GM21619 (cell line): ENCODE data around the gene ZC3HAV1.
A peak's percentile ranks its signal among the peaks of the same experiment; 100 is the strongest.
"Not testable (repeated sequence)": the region's sequence is repeated elsewhere in the genome, so short reads cannot be mapped to it uniquely, and the experiment has no call there.

Experiments
- ATAC-seq: cut with Tn5 transposase; IDR thresholded peaks from one replicate; pipeline ENCODE4 v1.9.1; 2021; ENCODE audit not compliant: unreplicated experiment

Gene ZC3HAV1

DNA sequence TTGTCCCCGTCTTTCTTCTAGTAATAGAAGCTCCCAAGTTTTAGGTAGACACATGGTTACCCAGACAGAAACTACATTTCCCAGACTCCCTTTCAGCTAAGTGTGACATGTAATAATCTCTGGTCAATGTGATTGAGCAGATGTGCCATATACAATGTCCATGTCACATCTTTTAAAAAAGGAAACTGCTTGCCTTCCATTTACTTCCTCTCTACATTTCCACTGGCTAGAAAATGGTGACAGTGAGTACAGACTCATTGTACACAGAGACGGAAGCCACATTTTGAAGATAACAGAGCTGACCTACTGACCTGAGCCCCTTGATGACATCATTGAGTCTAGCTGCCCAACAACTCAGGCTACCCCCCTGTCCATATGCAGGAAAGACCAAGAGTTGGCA, 21.3 kb downstream of the ZC3HAV1 start:
- no peak for ATAC-seq

GRCh38 chr7:139087212-139087611, 22.3 kb downstream of the ZC3HAV1 start:
- ATAC-seq: no peak

DNA sequence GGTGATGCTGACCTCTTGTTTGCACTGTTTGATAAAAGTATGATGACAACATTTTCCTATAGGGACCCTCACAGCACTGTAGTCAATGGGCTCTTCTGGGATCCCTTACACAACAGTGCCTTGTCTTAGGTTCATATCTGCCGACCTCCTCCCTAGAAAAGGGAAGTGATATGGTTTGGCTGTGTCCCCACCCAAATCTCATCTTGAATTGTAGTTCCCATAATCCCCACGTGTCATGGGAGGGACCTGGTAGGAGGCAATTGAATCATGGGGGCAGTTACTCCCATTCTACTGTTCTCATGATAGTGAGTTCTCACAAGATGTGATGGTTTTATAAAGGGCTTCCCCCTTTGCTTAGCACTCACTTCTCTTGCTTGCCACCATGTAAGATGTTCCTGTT, 23.1 kb downstream of the ZC3HAV1 start:
- ATAC-seq: no peak

DNA sequence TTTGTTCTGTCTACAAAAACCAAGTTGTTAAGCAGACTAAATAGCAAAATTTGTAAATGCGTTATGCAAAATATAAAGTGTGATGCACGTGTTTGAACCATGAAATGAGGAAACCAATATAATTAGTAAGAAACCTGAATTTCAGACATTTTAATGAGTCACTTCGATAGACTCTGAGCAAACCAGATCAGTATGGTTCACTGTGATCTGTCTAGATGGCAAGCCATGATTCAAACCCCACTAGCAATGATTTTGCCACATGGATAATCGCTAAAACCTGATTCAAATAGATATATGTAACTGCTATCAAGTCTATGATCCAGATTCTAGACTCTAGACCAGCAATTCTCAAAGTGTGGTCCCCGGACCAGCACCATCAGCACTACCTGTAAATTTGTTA, 24.8 kb downstream of the ZC3HAV1 start:
- no peak for ATAC-seq

GRCh38 chr7:139081584-139081983, 27.9 kb downstream of the ZC3HAV1 start:
- ATAC-seq: no peak

DNA sequence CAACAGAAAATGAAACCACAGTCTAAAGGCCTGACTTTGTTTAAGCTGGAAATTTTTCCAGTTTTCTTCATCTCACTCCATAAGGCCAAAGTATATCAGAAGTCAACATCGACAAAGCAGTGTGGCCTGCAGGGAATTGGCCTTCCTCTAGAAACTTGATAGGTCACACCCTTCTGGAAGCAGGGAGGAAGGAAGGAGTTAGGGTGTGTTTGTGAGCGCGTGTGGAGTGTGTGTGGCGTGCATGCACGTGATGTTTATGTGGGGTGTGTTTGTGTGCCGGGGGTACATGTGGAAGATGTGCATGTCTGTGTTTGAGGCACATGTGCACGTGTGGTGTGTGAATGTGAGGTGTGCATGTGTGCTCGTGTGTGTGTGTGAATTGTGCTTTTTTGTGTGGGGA, 28.6 kb downstream of the ZC3HAV1 start:
- ATAC-seq: no peak

DNA sequence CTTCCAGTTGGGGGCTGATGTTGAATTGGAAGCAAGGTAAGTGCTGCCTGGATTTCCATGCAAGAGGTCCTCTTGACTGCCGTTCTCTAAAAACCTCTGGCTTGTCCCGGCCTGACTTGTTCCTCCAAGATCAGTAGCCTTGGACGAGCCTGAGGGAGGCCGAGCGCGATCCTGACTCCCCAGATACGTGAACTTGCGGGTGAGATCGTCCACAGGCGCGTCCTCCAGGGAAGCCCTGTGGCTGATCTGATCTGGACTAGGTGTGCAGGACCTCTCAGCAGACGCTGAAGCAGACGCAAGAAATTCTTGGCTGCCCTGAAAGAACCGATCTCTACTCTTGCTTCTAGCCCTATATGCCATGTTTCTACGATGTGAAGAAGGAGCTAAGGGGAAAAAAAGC, 29.7 kb downstream of the ZC3HAV1 start:
- no peak for ATAC-seq

DNA sequence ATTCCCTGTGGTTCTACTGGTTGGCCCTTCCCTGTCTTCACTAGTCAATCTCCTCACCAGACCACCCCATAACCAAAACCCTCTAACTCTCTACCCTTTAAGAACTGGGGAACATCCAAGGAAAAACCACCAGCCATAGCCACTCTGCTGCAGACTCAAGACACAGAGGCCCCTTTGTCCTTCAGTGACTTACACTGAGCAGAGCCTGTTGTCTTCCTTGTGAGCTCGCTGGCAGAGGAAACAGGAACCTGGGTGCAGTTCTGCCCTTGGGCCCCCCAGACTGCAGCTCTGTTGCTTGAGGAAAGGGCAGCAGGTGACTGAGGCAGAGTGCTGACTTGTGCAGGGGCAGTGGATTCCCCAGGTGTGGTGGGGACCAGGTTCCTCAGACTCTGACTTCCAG, 30.6 kb downstream of the ZC3HAV1 start:
- ATAC-seq: no peak

- ATAC-seq: no peak
These were observed 31.1 kb downstream of the ZC3HAV1 start for GRCh38 chr7:139078399-139078798.

DNA sequence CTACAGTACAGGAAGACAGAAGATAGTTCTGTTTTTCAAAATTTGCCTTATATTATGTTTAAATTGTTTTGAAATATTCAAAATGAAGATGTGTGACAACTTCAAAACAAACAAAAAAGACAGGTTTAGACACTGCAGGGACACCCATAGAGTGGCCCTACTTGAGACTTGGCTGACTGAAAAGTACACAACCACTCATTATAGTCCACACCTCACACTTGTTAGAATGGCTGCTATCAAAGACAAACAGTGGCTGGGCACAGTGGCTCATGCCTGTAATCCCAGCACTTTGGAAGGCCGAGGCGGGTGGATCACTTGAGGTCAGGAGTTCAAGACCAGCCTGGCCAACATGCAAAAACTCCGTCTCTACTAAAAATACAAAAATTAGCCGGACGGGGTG, 31.8 kb downstream of the ZC3HAV1 start:
- ATAC-seq: not testable (repeated sequence)

DNA sequence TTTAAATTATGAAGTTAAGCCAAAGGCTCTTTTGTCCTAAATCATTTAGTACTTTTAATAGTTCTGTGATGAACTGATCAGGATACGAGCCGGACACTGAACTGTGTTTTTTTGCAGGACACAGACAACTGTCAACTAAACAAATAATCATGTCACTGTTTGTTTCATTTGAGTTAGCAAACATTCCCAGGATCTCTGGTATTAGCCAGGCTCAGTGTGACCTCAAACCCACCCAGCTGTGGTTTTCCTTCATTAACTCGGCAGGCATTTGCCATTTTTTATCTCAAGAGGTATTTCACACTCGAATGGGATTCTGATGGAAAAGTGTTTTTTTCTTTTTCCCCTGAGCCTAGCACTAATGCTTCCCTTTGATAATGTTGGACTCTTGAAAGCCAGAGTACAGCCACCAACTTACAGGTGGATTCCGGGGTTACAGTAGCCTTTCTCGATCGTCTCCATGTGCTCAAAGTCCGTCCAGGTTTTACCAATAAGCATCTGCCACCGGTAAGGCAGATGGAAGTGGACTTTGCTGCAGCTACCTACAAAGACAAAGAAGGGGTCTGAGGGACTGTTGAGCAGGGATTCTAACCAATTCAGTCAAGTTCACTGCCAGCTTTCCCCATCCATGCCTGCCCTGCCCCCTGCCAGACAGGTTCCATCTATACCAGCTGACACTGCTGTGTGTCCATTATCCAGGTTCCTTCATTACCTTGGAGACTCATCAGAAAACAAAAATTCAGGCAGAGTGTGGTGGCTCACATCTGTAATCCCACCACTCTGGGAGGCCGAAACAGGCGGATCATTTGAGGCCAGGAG, 33.4 kb downstream of the ZC3HAV1 start:
- ATAC-seq: no peak

DNA sequence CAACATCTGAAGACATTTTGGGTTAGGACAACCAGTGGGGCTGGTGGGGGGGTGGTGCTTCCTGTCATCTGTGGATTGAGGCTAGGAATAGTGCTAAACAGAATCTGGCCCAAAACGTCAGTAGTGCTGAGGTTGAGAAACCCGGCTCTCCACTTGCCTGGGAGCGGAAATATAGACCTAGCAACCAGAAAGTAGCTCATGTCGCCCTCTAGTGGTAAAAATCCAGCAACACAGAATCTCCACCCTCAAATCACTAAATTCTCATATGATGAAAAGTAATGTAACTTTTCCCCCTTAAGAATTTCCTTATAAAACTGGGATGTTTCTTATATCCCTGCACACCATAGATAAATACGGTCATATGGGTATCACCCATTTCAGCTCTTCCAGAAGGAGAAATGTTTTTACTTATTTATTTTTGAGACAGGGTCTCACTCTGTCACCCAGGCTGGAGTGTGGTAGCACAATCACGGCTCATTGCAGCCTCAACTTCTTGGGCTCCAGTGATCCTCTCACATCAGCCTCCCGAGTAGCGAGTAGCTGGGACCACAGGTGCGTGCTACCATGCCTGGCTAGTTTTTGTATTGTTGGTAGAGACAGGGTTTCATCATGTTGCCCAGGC, 34.4 kb downstream of the ZC3HAV1 start:
- ATAC-seq: peak; percentile 84

DNA sequence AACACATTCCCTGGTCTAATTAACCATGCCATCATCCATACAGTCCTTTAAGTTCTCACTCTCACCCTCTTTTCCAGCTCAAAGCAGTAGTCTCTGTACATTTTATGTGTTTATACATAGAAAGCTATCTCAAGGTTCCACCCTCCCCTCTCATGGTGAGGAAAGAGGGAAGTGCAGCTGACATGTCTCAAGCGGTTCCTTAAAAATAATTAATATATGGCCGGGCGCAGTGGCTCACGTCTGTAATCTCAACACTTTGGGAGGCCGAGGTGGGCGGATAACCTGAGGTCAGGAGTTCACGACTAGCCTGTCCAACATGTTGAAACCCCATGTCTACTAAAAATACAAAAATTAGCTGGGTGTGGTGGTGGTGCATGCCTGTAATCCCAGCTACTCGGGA, 36.7 kb downstream of the ZC3HAV1 start:
- ATAC-seq: no peak

DNA sequence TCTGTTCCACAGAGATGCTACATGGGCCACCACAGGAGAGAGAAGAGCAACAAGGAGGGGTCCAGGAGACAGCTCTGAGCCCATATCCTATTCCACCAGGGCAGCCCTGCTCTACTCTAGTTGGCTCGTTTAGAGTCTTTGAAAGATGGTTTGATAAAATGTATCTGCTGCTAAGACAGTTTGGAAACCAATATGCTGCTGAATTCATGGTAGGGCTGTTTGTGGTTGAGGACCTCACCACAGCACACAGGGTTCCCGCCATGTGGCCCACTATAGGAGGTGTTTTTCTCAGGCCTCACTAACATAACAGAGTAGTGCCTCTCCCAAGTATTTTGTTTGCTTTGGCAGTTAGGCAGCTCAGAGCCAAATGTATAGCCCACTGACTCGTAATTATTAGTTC, 37.8 kb downstream of the ZC3HAV1 start:
- no peak for ATAC-seq

DNA sequence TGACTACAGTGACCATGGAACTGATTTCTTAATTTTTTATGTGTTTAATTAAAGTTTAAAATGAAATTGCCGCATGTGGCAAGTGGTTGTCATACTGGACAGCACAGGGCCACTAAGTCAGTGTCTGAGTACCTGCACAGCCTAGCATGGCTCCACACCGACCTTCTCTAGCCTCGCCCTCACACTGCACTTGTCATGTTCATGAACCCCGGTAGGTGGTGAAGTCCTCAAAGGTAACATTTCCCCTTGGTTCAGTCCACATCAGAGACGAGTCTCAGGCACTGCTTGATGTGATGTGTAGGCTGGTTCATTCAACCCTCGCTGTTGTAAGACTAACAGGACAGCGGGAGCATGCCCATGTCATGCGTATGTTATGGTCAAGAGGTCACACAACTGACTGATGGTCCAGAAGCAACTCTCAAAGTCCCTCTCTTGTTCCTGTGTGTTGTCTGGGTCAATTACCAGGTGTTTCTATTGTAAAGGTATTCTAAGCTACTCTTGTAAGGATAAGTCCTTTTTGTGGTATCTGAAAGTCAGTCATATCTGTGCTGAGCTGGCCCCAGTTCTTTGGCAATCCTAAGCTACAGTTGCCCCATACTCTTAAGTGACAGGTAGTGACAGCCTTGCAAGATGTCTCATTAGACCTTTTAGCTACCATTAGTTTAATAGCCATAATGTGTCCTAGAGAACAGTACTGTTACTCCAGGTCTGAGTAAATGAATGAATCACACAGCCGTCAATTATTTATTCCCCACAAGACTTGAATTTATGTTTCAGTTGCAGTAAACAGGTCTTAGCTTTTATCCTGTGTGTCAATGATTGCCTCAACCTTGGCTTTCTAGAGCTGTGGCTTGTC, 40.7 kb downstream of the ZC3HAV1 start:
- ATAC-seq: no peak

- ATAC-seq: no peak
These were observed 43.2 kb downstream of the ZC3HAV1 start for GRCh38 chr7:139066315-139066714.

DNA sequence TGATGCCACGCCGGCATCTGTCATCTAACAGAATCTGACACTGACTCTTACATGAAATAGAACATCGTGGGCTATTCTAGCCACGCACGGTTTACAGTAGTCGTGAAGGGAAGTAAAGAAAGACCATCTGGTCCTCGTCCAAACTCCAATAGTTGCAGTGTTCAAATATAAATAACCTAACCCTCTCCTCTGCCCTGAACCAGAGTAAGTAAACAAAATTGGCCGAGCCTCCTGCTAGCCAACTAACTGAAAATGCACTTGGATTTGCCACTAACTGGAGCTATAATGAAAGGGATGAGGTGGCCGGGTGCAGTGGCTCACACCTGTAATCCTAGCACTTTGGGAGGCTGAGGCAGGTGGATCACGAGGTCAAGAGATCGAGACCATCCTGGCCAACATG, 44.2 kb downstream of the ZC3HAV1 start:
- no peak for ATAC-seq

- no peak for ATAC-seq
These were observed 48.1 kb downstream of the ZC3HAV1 start for GRCh38 chr7:139061416-139061815.

GRCh38 chr7:139060695-139061237, 48.8 kb downstream of the ZC3HAV1 start:
- ATAC-seq: no peak

- ATAC-seq: no peak
These were observed 49.6 kb downstream of the ZC3HAV1 start for GRCh38 chr7:139059905-139060304.

- no peak for ATAC-seq
These were observed 50.6 kb downstream of the ZC3HAV1 start for GRCh38 chr7:139058943-139059342.
